Testis (tissue), 3 donors: ENCODE measurements around the gene CKS1B. TPM values are rescaled to one million over a fixed set of nuclear protein-coding genes. Genes with fewer than 3 reads are reported as not detected.

Source experiments
- DNase-seq: peaks from one replicate; pipeline ENCODE4 v3.0.0-alpha.2; 2019
- H3K27ac ChIP-seq, 2 donors: fragments of 200-600 bp; sonication (generic); one replicate each; pipeline ENCODE4 v1.5.1; 2019
- H3K27me3 ChIP-seq: fragments of 200-600 bp; sonication (generic); one replicate; pipeline ENCODE4 v1.5.1; 2019
- H3K36me3 ChIP-seq: fragments of 200-600 bp; sonication (generic); one replicate; pipeline ENCODE4 v1.5.1; 2017; ENCODE audit warnings: low read depth; ENCODE audit errors: missing control alignments
- H3K4me1 ChIP-seq: fragments of 200-600 bp; sonication (generic); one replicate; pipeline ENCODE4 v1.5.1; 2019
- H3K4me3 ChIP-seq, 2 donors: fragments of 200-600 bp; sonication (generic); one replicate each; pipeline ENCODE4 v1.5.1; 2017 to 2019
- H3K9me3 ChIP-seq: fragments of 200-600 bp; sonication (generic); one replicate; pipeline ENCODE4 v1.5.1; 2017
- POLR2A ChIP-seq: fragments of 450-650 bp; IDR thresholded peaks from one replicate; pipeline ENCODE4 v1.6.1; 2017; ENCODE audit warnings: antibody characterized with exemption, mild to moderate bottlenecking, moderate library complexity
- WGBS, 2 donors: methylation state at CpG; one replicate each; pipeline ENCODE4 v1.1.5; 2018; 5-methylcytosine and 5-hydroxymethylcytosine counted together
- intact Hi-C: fragments of 100-400 bp; cut with DNase I; formaldehyde crosslinking; loops from one replicate; pipeline ENCODE4 v1.15.1; 2023; ENCODE audit warnings: low total_unique reads
- polyA plus RNA-seq: library from polyadenylated mRNA; stranded (reverse); fragments of 350-450 nt; fragmentation: Illumina TruSeq; extraction: RNeasy Lipid Tissue Mini Kit (QIAGEN cat#74804); gene quantifications from one replicate; pipeline ENCODE4 v1.2.3, GENCODE V29; 2014; ENCODE audit warnings: low read depth, low replicate concordance; ENCODE audit not compliant: insufficient read depth
- total RNA-seq, 2 donors: library from RNA; depleted of rRNA; stranded (reverse); fragments of >200 nt; gene quantifications; one replicate each; pipeline ENCODE4 v1.2.3, GENCODE V29; 2016
- TF ChIP-seq, protein P1 (sequence below), 3 experiments: fragments of 450-650 bp in 2 of 3; fragments of 200-600 bp in 1 of 3; sonication (generic) in 1 of 3; IDR thresholded peaks; one replicate each; pipeline ENCODE4 v1.5.1; 2016 to 2019; ENCODE audit warnings: antibody characterized with exemption in 3 of 3, mild to moderate bottlenecking in 2 of 3, moderate library complexity in 1 of 3

The CKS1B gene
- total and polyA plus RNA-seq, 3 donors from 2014 or later, result 45.5 to 100 (median 84.3) TPM

DNA sequence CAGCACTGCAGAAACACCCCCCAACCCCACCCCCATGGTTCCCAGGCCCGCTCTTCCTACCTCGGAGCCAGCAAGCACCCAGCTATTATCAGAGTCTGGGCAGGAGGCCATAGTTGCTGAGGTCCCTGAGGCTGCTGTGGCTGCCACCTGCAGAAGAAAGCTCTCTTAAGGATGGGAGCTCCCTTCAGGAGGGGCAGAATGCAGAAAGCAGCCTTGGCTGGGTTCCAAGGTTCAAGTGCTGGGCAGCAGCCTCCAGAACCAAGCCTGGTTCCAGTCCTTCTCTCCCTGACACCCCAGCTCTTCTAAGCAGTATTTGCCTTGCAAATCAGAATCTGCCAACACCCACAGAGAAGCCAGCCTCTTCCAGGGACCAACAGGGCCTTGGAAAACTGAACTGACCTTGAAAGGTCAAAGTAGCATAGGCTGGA lies 20.9 kb upstream of the CKS1B start:
- H3K36me3 ChIP-seq, result no peaks in the 10 kb centered on the region
- no peaks in the 10 kb centered on the region for H3K9me3 ChIP-seq
- H3K4me3 ChIP-seq, result no peak overlapping the region
- H3K27me3 ChIP-seq, result no peaks in the 10 kb centered on the region
- WGBS, 2 donors, result 64 to 73% methylated on average over 2 of the region's 2 CpGs
- no peak for TF ChIP-seq POLR2A
- TF ChIP-seq, protein P1, sequence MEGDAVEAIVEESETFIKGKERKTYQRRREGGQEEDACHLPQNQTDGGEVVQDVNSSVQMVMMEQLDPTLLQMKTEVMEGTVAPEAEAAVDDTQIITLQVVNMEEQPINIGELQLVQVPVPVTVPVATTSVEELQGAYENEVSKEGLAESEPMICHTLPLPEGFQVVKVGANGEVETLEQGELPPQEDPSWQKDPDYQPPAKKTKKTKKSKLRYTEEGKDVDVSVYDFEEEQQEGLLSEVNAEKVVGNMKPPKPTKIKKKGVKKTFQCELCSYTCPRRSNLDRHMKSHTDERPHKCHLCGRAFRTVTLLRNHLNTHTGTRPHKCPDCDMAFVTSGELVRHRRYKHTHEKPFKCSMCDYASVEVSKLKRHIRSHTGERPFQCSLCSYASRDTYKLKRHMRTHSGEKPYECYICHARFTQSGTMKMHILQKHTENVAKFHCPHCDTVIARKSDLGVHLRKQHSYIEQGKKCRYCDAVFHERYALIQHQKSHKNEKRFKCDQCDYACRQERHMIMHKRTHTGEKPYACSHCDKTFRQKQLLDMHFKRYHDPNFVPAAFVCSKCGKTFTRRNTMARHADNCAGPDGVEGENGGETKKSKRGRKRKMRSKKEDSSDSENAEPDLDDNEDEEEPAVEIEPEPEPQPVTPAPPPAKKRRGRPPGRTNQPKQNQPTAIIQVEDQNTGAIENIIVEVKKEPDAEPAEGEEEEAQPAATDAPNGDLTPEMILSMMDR (IDR thresholded peaks at IDR 0.05), result no peak
- H3K4me1 ChIP-seq, result peaks cover 46% of the 10 kb centered on the region
- no peak overlapping the region for H3K27ac ChIP-seq
- DNase-seq, result no peak
- intact Hi-C loops, result loop anchor here (5.0 kb wide), 1 partner anchor 109 kb away; the partner anchor contains the start of gene EFNA4

DNA sequence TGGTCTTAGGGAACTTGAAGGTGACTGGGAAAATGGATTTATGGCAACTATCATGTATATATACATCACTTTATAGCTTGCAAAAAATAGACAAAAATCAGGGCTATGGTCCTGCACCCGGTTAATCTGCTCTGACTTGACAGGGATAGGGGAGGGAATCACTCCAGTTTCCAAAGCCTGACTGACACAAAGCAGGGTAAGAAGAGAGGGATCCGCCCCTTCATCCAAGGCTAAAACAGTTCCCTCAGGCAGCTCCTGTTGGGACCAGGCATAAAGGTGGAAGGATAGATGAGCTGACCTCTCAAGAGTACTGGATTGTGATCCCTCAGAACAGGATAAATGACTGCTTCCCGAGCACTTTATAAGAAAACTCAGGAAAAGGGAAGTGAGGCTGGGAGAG lies 19.9 kb upstream of the CKS1B start:
- no peak for TF ChIP-seq POLR2A
- TF ChIP-seq, protein P1 (IDR thresholded peaks at IDR 0.05), result no peak
- no peaks in the 10 kb centered on the region for H3K9me3 ChIP-seq
- H3K36me3 ChIP-seq, result no peaks in the 10 kb centered on the region
- no peaks in the 10 kb centered on the region for H3K27me3 ChIP-seq
- DNase-seq, result no peak
- 58 to 76% methylated on average over 3 of the region's 3 CpGs for WGBS, 2 donors
- intact Hi-C loops, result loop anchor here (5.0 kb wide), 1 partner anchor 108 kb away; the partner anchor contains the start of gene EFNA4
- peaks cover 46% of the 10 kb centered on the region for H3K4me1 ChIP-seq
- H3K4me3 ChIP-seq, result no peak overlapping the region
- H3K27ac ChIP-seq, result no peak overlapping the region

DNA sequence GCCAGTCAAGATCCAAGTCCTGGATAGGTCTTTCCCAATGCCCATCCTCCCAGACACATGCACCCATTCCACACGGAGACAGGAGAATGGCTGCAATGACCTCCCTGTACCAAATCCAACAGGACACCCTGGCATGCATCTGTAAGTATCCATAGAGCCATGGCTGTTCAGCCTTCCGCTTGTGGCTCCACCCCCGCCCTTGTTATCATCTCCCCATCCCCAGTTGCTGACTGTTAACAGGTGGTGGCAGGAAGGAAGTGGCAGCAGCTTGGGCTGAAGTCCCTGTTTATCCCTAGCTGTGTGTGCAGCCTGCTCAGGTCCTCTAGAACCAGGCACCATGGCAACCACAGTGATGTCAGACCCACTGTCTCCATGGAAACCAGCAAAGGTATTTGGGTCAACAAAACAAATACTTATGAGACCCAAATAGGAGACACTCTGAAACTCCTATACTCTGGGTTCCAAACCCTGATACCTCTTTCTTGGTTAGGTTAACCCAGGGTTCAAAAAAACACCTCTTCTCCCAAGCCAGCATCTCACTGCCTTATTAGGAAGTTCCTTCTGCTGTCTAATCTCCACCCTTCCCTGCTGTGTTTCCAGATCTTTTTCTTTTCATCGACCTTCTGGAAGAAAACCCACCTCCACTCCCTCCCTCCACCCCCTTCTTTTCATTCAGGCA lies 19.3 kb upstream of the CKS1B start:
- intact Hi-C loops, result no loop called here

GRCh38 chr1:154955718-154956543 lies 18.6 kb upstream of the CKS1B start, which contains the start of gene PBXIP1:
Gene PBXIP1 (minus strand): TSS chr1:154956099. CDS start chr1:154953721, 2,378 bp downstream.
- no peaks in the 10 kb centered on the region for H3K9me3 ChIP-seq
- WGBS, 2 donors, result 0% methylated on average over 18 of the region's 18 CpGs
- no peaks in the 10 kb centered on the region for H3K27me3 ChIP-seq
- H3K27ac ChIP-seq, result peak within 1 kb of the TSS; percentile 56 to 77
- intact Hi-C loops, result no loop called here
- H3K4me1 ChIP-seq, result peaks cover 53% of the 10 kb centered on the region
- H3K36me3 ChIP-seq, result no peaks in the 10 kb centered on the region
- no peak for TF ChIP-seq POLR2A
- TF ChIP-seq, protein P1 (IDR thresholded peaks at IDR 0.05), result peak in 1 of 3 experiments; percentile 11
- DNase-seq, result peak; percentile 91
- peak within 1 kb of the TSS; percentile 60 to 64 for H3K4me3 ChIP-seq

More for the DNA sequence above, 19.3 kb upstream of the CKS1B start:
- Histone ChIP-seq H3K9me3 (no peaks in the 10 kb centered on the region), H3K27me3 (no peaks in the 10 kb centered on the region), H3K36me3 (no peaks in the 10 kb centered on the region), H3K4me3 (peak overlapping the region; percentile 60 to 64), H3K4me1 (peaks cover 46% of the 10 kb centered on the region), H3K27ac (peak overlapping the region; percentile 56 to 77)
- peak; percentile 70 for DNase-seq
- TF ChIP-seq, protein P1 (IDR thresholded peaks at IDR 0.05), result no peak
- TF ChIP-seq POLR2A, result no peak
- 11 to 28% methylated on average over 4 of the region's 4 CpGs for WGBS, 2 donors
